HG02798 (cell line): ENCODE data around the gene DEFB123.
A peak's percentile ranks its signal among the peaks of the same experiment; 100 is the strongest.

ENCODE experiments used
- ATAC-seq: cut with Tn5 transposase; IDR thresholded peaks from one replicate; pipeline ENCODE4 v1.9.1; 2021; ENCODE audit warnings: mild to moderate bottlenecking; ENCODE audit not compliant: unreplicated experiment, poor library complexity

The DEFB123 gene

GRCh38 chr20:31473331-31474096, 33.1 kb downstream of the DEFB123 start:
- peak; percentile 31 for ATAC-seq

GRCh38 chr20:31474097-31474436, 33.6 kb downstream of the DEFB123 start:
- ATAC-seq, result peak; percentile 76

- ATAC-seq, result no peak
Observed at GRCh38 chr20:31474758-31475427, 34.5 kb downstream of the DEFB123 start, which contains the start of the genes DEFB124 and REM1. TSS of gene DEFB124 (minus strand) at chr20:31475127. CDS start at chr20:31473013, 2,114 bp downstream. TSS of gene REM1 (plus strand) at chr20:31475288. CDS start at chr20:31476446, 1,158 bp downstream.

- ATAC-seq, result no peak
Observed at GRCh38 chr20:31475472-31476293, 35.3 kb downstream of the DEFB123 start.

GRCh38 chr20:31476294-31476585, 35.8 kb downstream of the DEFB123 start:
- ATAC-seq, result no peak

- ATAC-seq, result no peak
Observed at GRCh38 chr20:31476643-31477215, 36.3 kb downstream of the DEFB123 start.

- no peak for ATAC-seq
Observed at GRCh38 chr20:31484001-31484400, 43.6 kb downstream of the DEFB123 start.

GRCh38 chr20:31485450-31486339, 45.3 kb downstream of the DEFB123 start:
- ATAC-seq, result no peak

- no peak for ATAC-seq
Observed at GRCh38 chr20:31488115-31488514, 47.7 kb downstream of the DEFB123 start.

- ATAC-seq, result no peak
Observed at GRCh38 chr20:31489152-31489551, 48.7 kb downstream of the DEFB123 start.

- ATAC-seq, result no peak
Observed at GRCh38 chr20:31490752-31491151, 50.3 kb downstream of the DEFB123 start.

GRCh38 chr20:31494131-31494530, 53.7 kb downstream of the DEFB123 start:
- no peak for ATAC-seq

- no peak for ATAC-seq
Observed at GRCh38 chr20:31496761-31497295, 56.4 kb downstream of the DEFB123 start.

GRCh38 chr20:31497838-31498540, 57.6 kb downstream of the DEFB123 start:
- ATAC-seq, result no peak
